HCT116 (cell line): ENCODE data around the gene ALOXE3. TPM values are rescaled to one million over a fixed set of nuclear protein-coding genes. Genes with fewer than 3 reads are reported as not detected.

Experiments used
- ATAC-seq: fragments of 200-7000 bp; cut with Tn5 transposase; 2 replicates; pipeline ENCODE4 v1.9.1; 2020; ENCODE audit warnings: mild to moderate bottlenecking, moderate library complexity
- BruUV-seq: library from RNA; stranded (reverse); fragments of 400-500 nt; replicated peaks from 2 replicates; lab custom pipeline; 2021; lab: Mats Ljungman, UMichigan
- CTCF ChIA-PET: fragments of 300-600 bp; sonication (Branson Sonifier 250); formaldehyde crosslinking; loops from one replicate; lab custom pipeline; 2021; ENCODE audit warnings: antibody characterized with exemption; lab: Charles Lee
- POLR2A ChIA-PET: fragments of 300-600, 350-600 bp; sonication (Branson Sonifier 250); formaldehyde crosslinking; loops from one replicate; lab custom pipeline; 2021; ENCODE audit warnings: antibody characterized with exemption; lab: Charles Lee
- RAD21 ChIA-PET, 2 experiments: fragments of 300-600 bp; sonication (Branson Sonifier 250); formaldehyde crosslinking; loops; one replicate each; lab custom pipeline; 2023; ENCODE audit warnings: low total read pairs in 2 of 2; ENCODE audit not compliant: uncharacterized antibody in 2 of 2, unreplicated experiment in 2 of 2, low non-redundant PET in 1 of 2; lab: Charles Lee
- DNase-seq: peaks from one replicate; pipeline ENCODE4 v3.0.0-alpha.2; 2010; ENCODE audit warnings: low read depth, low spot score
- H2AFZ ChIP-seq: fragments of 200-600 bp; shearing (Covaris generic), sonication (generic); 2 replicates; pipeline ENCODE4 v1.6.1; 2017; ENCODE audit warnings: low read depth, mixed run types, mixed read lengths, antibody characterized with exemption, low read length; ENCODE audit not compliant: poor library complexity, severe bottlenecking
- H3K27ac ChIP-seq: 2 replicates; pipeline ENCODE4 v1.5.1; 2012; ENCODE audit warnings: low read depth, low read length
- H3K27me3 ChIP-seq: fragments of 200-600 bp; sonication (generic); 2 replicates; pipeline ENCODE4 v1.6.1; 2016; ENCODE audit warnings: mixed run types, low read length, mixed read lengths; ENCODE audit not compliant: insufficient read depth
- H3K36me3 ChIP-seq, 2 experiments: fragments of 200-500 bp in 1 of 2; fragments of 200-600 bp in 1 of 2; sonication (Bioruptor generic) in 1 of 2; sonication (generic) in 1 of 2; 2 replicates each; pipeline versions ENCODE4 v1.5.1 to v1.6.1; 2014 to 2016; ENCODE audit warnings: low read length in 2 of 2, inconsistent platforms in 1 of 2, mixed read lengths in 1 of 2, mixed run types in 1 of 2; ENCODE audit not compliant: insufficient read depth in 2 of 2, control insufficient read depth in 1 of 2
- H3K4me1 ChIP-seq, 2 experiments: fragments of 200-600 bp in 1 of 2; sonication (generic) in 1 of 2; 2 replicates each; pipeline versions ENCODE4 v1.5.1 to v1.6.1; 2012 to 2017; ENCODE audit warnings: low read length in 2 of 2, inconsistent platforms in 1 of 2, mild to moderate bottlenecking in 1 of 2, mixed read lengths in 1 of 2, mixed run types in 1 of 2, moderate library complexity in 1 of 2; ENCODE audit not compliant: insufficient read depth in 2 of 2, control insufficient read depth in 1 of 2
- H3K4me2 ChIP-seq: fragments of 200-600 bp; sonication (generic); 2 replicates; pipeline ENCODE4 v1.6.1; 2017; ENCODE audit warnings: mixed run types, low read length, mixed read lengths
- H3K4me3 ChIP-seq, 2 experiments: fragments of 200-600 bp in 1 of 2; sonication (generic) in 1 of 2; replicated peaks in 1 of 2; 2 replicates each; pipeline ENCODE4 v1.5.1; 2011 to 2016; ENCODE audit warnings: low read length in 2 of 2, control low read depth in 1 of 2, low read depth in 1 of 2, mild to moderate bottlenecking in 1 of 2, mixed read lengths in 1 of 2, mixed run types in 1 of 2
- H3K79me2 ChIP-seq: fragments of 200-600 bp; sonication (generic); 2 replicates; pipeline ENCODE4 v1.6.1; 2017; ENCODE audit warnings: mild to moderate bottlenecking, mixed run types, low read length, moderate library complexity, mixed read lengths; ENCODE audit not compliant: insufficient read depth
- H3K9ac ChIP-seq: fragments of 200-600 bp; sonication (generic); 2 replicates; pipeline ENCODE4 v1.6.1; 2016; ENCODE audit warnings: low read length, mixed read lengths
- H3K9me2 ChIP-seq: fragments of 200-600 bp; sonication (generic), shearing (Covaris generic); 2 replicates; pipeline ENCODE4 v1.6.1; 2017; ENCODE audit warnings: mixed run types, mild to moderate bottlenecking, moderate library complexity; ENCODE audit not compliant: insufficient read depth
- H3K9me3 ChIP-seq, 2 experiments: fragments of 200-500 bp in 1 of 2; fragments of 200-600 bp in 1 of 2; sonication (Bioruptor generic) in 1 of 2; sonication (generic) in 1 of 2; 2 replicates each; pipeline ENCODE4 v1.6.1; 2014 to 2017; ENCODE audit warnings: low read length in 2 of 2, mixed read lengths in 2 of 2, inconsistent platforms in 1 of 2, low read depth in 1 of 2, mild to moderate bottlenecking in 1 of 2, mixed run types in 1 of 2, moderate library complexity in 1 of 2; ENCODE audit not compliant: control insufficient read depth in 1 of 2, insufficient read depth in 1 of 2
- H4K20me1 ChIP-seq: fragments of 200-600 bp; sonication (generic), shearing (Covaris generic); 2 replicates; pipeline ENCODE4 v1.6.1; 2017; ENCODE audit warnings: mixed run types, mild to moderate bottlenecking, moderate library complexity; ENCODE audit not compliant: insufficient read depth
- CEBPB ChIP-seq: IDR thresholded peaks from 2 replicates; pipeline ENCODE4 v1.6.1; 2012; ENCODE audit warnings: low read depth
- ELF1 ChIP-seq: IDR thresholded peaks from 2 replicates; pipeline ENCODE4 v1.6.1; 2012; ENCODE audit warnings: low read depth, borderline replicate concordance
- EZH2 ChIP-seq: fragments of 200-600 bp; sonication (generic); IDR thresholded peaks from 2 replicates; pipeline ENCODE4 v1.6.1; 2017; ENCODE audit warnings: antibody characterized with exemption, mixed run types
- JUND ChIP-seq: IDR thresholded peaks from 2 replicates; pipeline ENCODE4 v1.6.1; 2012
- POLR2A ChIP-seq: IDR thresholded peaks from 2 replicates; pipeline ENCODE4 v1.7.0; 2011; ENCODE audit warnings: borderline replicate concordance; ENCODE audit not compliant: insufficient read depth, insufficient read length; ENCODE audit errors: extremely low read depth
- RAD21 ChIP-seq: IDR thresholded peaks from 2 replicates; pipeline ENCODE4 v1.6.1; 2012; ENCODE audit warnings: low read depth, mild to moderate bottlenecking
- YY1 ChIP-seq: IDR thresholded peaks from 2 replicates; pipeline ENCODE4 v1.6.1; 2011; ENCODE audit warnings: low read length, low read depth, moderate library complexity, mild to moderate bottlenecking; ENCODE audit not compliant: insufficient replicate concordance; ENCODE audit errors: extremely low read depth
- ZNF274 ChIP-seq: fragments of 200-500 bp; sonication (Bioruptor generic); IDR thresholded peaks from 2 replicates; pipeline ENCODE4 v1.6.1; 2014; ENCODE audit warnings: mild to moderate bottlenecking, low read depth, low read length, inconsistent platforms
- intact Hi-C: fragments of 100-400 bp; cut with micrococcal nuclease; formaldehyde crosslinking; loops from 2 replicates; pipeline ENCODE4 v1.10.0; 2022
- total RNA-seq: library from RNA; stranded (reverse); gene quantifications from one replicate; pipeline ENCODE4 v1.2.1, GENCODE V29; 2021; ENCODE audit not compliant: unreplicated experiment
- TF ChIP-seq, protein P1 (sequence below): IDR thresholded peaks from 2 replicates; pipeline ENCODE4 v1.6.1; 2011; ENCODE audit warnings: mild to moderate bottlenecking, low read length, moderate library complexity; ENCODE audit not compliant: insufficient replicate concordance; ENCODE audit errors: extremely low read depth
- TF ChIP-seq, protein P2 (sequence below): IDR thresholded peaks from 2 replicates; pipeline ENCODE4 v1.6.1; 2012; ENCODE audit warnings: low read depth
- TF ChIP-seq, protein P3 (sequence below), 3 experiments: fragments of 200-600 bp in 1 of 3; sonication (generic) in 1 of 3; IDR thresholded peaks in 2 of 3; conservative IDR thresholded peaks in 1 of 3; 2 replicates each; pipeline ENCODE4 v1.5.1; 2012 to 2017; ENCODE audit warnings: low read depth in 2 of 3, low read length in 2 of 3, antibody characterized with exemption in 1 of 3, borderline replicate concordance in 1 of 3, control low read depth in 1 of 3, mild to moderate bottlenecking in 1 of 3, mixed read lengths in 1 of 3, mixed run types in 1 of 3, moderate library complexity in 1 of 3; ENCODE audit not compliant: insufficient read depth in 1 of 3
- TF ChIP-seq, protein P4 (sequence below): IDR thresholded peaks from 2 replicates; pipeline ENCODE4 v1.6.1; 2012

The ALOXE3 gene
- total RNA-seq, 1 experiment from 2014 or later: 3.5 TPM

DNA sequence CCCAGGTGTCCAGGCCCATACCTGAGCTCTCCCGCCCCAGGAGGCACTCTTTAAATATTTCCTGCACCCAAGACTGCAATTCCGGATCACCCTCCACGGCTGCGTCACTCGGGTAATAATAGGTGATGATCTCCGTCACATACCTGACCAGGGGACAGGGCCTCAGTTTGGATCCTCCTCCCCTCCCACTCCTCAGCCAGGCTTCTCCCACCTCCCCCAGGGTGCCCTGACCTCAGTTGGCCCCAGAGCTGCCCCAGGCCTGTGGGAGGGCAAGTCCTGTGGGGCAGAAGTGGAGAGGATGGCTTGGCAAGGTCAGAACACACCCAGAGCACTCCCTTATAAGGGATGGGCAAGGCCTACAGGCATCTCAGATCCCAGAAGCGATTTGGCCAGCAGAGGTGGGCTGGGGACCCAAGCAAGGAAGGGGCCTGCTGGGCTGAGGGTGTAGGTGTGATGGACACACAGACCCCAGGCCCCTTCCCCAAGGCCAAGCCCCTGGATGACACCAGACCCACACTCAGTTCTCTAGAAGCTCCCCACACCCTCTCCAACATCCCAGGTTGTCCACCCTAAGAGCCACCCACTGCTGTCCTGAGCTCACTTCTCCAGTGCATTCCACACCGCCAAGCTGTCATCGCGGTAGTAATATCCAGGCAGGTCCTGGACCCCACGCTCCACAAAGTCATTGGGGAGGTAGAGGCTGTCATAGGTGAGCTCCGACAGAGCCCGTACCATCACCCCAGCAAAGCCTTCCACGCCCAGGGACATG is 42.6 kb downstream of the ALOXE3 start:
- BruUV-seq: no TSS peak
- ChIA-PET RAD21 (no interaction called here), POLR2A (no interaction called here), CTCF (interaction anchor here (0.7 to 2.5 kb wide), 2 partner anchors 28 to 671 kb away, joined by 3 to 6 read pairs; no protein-coding TSS in a partner anchor)
- no peaks in the 10 kb centered on the region for H3K9me3 ChIP-seq
- intact Hi-C loops: loop anchor here (5.0 kb wide), 1 partner anchor 42 kb away; the partner anchor contains the start of gene ALOXE3
- no peak overlapping the region for H3K27ac ChIP-seq
- peaks cover 2 to 35% of the 10 kb centered on the region in 2 experiments; a peak in 3 of 4 replicates for H3K4me1 ChIP-seq
- H3K4me3 ChIP-seq: no peak overlapping the region
- ATAC-seq (no peak), DNase-seq (no peak)
- H2AFZ ChIP-seq: no peak overlapping the region
- H3K27me3 ChIP-seq: peaks cover 4% of the 10 kb centered on the region; the same call in 1 of the 2 replicates
- H3K4me2 ChIP-seq: no peak overlapping the region
- no peaks in the 10 kb centered on the region for H3K9me2 ChIP-seq
- TF ChIP-seq ZNF274 (no peak), ELF1 (no peak), YY1 (no peak), JUND (no peak), POLR2A (no peak), RAD21 (no peak), CEBPB (no peak), EZH2 (no peak)
- TF ChIP-seq, protein P1, sequence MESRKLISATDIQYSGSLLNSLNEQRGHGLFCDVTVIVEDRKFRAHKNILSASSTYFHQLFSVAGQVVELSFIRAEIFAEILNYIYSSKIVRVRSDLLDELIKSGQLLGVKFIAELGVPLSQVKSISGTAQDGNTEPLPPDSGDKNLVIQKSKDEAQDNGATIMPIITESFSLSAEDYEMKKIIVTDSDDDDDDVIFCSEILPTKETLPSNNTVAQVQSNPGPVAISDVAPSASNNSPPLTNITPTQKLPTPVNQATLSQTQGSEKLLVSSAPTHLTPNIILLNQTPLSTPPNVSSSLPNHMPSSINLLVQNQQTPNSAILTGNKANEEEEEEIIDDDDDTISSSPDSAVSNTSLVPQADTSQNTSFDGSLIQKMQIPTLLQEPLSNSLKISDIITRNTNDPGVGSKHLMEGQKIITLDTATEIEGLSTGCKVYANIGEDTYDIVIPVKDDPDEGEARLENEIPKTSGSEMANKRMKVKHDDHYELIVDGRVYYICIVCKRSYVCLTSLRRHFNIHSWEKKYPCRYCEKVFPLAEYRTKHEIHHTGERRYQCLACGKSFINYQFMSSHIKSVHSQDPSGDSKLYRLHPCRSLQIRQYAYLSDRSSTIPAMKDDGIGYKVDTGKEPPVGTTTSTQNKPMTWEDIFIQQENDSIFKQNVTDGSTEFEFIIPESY: no peak
- TF ChIP-seq, protein P2, sequence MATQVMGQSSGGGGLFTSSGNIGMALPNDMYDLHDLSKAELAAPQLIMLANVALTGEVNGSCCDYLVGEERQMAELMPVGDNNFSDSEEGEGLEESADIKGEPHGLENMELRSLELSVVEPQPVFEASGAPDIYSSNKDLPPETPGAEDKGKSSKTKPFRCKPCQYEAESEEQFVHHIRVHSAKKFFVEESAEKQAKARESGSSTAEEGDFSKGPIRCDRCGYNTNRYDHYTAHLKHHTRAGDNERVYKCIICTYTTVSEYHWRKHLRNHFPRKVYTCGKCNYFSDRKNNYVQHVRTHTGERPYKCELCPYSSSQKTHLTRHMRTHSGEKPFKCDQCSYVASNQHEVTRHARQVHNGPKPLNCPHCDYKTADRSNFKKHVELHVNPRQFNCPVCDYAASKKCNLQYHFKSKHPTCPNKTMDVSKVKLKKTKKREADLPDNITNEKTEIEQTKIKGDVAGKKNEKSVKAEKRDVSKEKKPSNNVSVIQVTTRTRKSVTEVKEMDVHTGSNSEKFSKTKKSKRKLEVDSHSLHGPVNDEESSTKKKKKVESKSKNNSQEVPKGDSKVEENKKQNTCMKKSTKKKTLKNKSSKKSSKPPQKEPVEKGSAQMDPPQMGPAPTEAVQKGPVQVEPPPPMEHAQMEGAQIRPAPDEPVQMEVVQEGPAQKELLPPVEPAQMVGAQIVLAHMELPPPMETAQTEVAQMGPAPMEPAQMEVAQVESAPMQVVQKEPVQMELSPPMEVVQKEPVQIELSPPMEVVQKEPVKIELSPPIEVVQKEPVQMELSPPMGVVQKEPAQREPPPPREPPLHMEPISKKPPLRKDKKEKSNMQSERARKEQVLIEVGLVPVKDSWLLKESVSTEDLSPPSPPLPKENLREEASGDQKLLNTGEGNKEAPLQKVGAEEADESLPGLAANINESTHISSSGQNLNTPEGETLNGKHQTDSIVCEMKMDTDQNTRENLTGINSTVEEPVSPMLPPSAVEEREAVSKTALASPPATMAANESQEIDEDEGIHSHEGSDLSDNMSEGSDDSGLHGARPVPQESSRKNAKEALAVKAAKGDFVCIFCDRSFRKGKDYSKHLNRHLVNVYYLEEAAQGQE: no peak
- TF ChIP-seq, protein P3, sequence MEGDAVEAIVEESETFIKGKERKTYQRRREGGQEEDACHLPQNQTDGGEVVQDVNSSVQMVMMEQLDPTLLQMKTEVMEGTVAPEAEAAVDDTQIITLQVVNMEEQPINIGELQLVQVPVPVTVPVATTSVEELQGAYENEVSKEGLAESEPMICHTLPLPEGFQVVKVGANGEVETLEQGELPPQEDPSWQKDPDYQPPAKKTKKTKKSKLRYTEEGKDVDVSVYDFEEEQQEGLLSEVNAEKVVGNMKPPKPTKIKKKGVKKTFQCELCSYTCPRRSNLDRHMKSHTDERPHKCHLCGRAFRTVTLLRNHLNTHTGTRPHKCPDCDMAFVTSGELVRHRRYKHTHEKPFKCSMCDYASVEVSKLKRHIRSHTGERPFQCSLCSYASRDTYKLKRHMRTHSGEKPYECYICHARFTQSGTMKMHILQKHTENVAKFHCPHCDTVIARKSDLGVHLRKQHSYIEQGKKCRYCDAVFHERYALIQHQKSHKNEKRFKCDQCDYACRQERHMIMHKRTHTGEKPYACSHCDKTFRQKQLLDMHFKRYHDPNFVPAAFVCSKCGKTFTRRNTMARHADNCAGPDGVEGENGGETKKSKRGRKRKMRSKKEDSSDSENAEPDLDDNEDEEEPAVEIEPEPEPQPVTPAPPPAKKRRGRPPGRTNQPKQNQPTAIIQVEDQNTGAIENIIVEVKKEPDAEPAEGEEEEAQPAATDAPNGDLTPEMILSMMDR (IDR thresholded peaks at IDR 0.05 in 2 of 3, conservative IDR thresholded peaks at IDR 0.05 in 1 of 3; ENCODE audit: borderline replicate concordance in 1 of 3, insufficient read depth in 1 of 3, low read depth in 2 of 3, low read length in 2 of 3): no peak
- TF ChIP-seq, protein P4, sequence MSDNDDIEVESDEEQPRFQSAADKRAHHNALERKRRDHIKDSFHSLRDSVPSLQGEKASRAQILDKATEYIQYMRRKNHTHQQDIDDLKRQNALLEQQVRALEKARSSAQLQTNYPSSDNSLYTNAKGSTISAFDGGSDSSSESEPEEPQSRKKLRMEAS: no peak
- H3K79me2 ChIP-seq: peaks cover 2% of the 10 kb centered on the region; the same call in 1 of the 2 replicates
- H3K9ac ChIP-seq: no peak overlapping the region
- no peaks in the 10 kb centered on the region for H3K36me3 ChIP-seq
- no peaks in the 10 kb centered on the region for H4K20me1 ChIP-seq
